ENCODE results near the gene ANTKMT.

Gene ANTKMT

GRCh38 chr16:764184-764750 lies 43.3 kb downstream of the ANTKMT start:
- no peak for DNase-seq (ENCODE audit: low read depth)
- no peak overlapping the region for H3K4me3 ChIP-seq (ENCODE audit: control insufficient read depth, low read depth, low read length)
- TF ChIP-seq CTCF (conservative IDR thresholded peaks at IDR 0.05; ENCODE audit: control insufficient read depth, insufficient read depth, low read depth, low read length), result no peak

GRCh38 chr16:764848-765487 lies 44.0 kb downstream of the ANTKMT start:
- DNase-seq (ENCODE audit: low read depth), result no peak
- H3K4me3 ChIP-seq (ENCODE audit: control insufficient read depth, low read depth, low read length), result no peak overlapping the region
- no peak for TF ChIP-seq CTCF (conservative IDR thresholded peaks at IDR 0.05; ENCODE audit: control insufficient read depth, insufficient read depth, low read depth, low read length)

GRCh38 chr16:765488-765865 lies 44.5 kb downstream of the ANTKMT start:
- H3K4me3 ChIP-seq (ENCODE audit: control insufficient read depth, low read depth, low read length), result no peak overlapping the region
- TF ChIP-seq CTCF (conservative IDR thresholded peaks at IDR 0.05; ENCODE audit: control insufficient read depth, insufficient read depth, low read depth, low read length), result no peak

GRCh38 chr16:766008-766819 lies 45.3 kb downstream of the ANTKMT start:
- DNase-seq (ENCODE audit: low read depth), result no peak
- no peak for TF ChIP-seq CTCF (conservative IDR thresholded peaks at IDR 0.05; ENCODE audit: control insufficient read depth, insufficient read depth, low read depth, low read length)
- no peak overlapping the region for H3K4me3 ChIP-seq (ENCODE audit: control insufficient read depth, low read depth, low read length)

More at GRCh38 chr16:765488-765865, 44.5 kb downstream of the ANTKMT start:
- no peak for DNase-seq (ENCODE audit: low read depth)

- TF ChIP-seq CTCF (conservative IDR thresholded peaks at IDR 0.05; ENCODE audit: control insufficient read depth, insufficient read depth, low read depth, low read length), result no peak
- no peak overlapping the region for H3K4me3 ChIP-seq (ENCODE audit: control insufficient read depth, low read depth, low read length)
- DNase-seq (ENCODE audit: low read depth), result no peak
Measured at GRCh38 chr16:766820-767640, 46.1 kb downstream of the ANTKMT start.

- DNase-seq (ENCODE audit: low read depth), result no peak
- H3K4me3 ChIP-seq (ENCODE audit: control insufficient read depth, low read depth, low read length), result no peak overlapping the region
- no peak for TF ChIP-seq CTCF (conservative IDR thresholded peaks at IDR 0.05; ENCODE audit: control insufficient read depth, insufficient read depth, low read depth, low read length)
Measured at GRCh38 chr16:767743-768235, 46.8 kb downstream of the ANTKMT start.

Data from fibroblast of mammary gland (primary cell).